Adrenal gland (tissue), 5 donors: Measurements from ENCODE around the gene ENGASE.

Source experiments
- POLR2A ChIP-seq, 2 donors: fragments of 450-650 bp; IDR thresholded peaks; one replicate each; pipeline ENCODE4 v1.6.1; 2017; ENCODE audit warnings: antibody characterized with exemption in 2 of 2, mild to moderate bottlenecking in 2 of 2, moderate library complexity in 1 of 2
- TF ChIP-seq, protein P1 (sequence below), 6 experiments: fragments of 450-650 bp in 4 of 6; fragments of 200-600 bp in 2 of 6; sonication (generic) in 1 of 6; IDR thresholded peaks; 1 replicate in 5 of 6; 2 replicates in 1 of 6; pipeline versions ENCODE4 v1.5.1 to v1.8.0; 2016 to 2021; ENCODE audit warnings: antibody characterized with exemption in 6 of 6, mild to moderate bottlenecking in 2 of 6, moderate library complexity in 1 of 6
- donor health status: DM: no; HTN: no; CAD: no.

DNA sequence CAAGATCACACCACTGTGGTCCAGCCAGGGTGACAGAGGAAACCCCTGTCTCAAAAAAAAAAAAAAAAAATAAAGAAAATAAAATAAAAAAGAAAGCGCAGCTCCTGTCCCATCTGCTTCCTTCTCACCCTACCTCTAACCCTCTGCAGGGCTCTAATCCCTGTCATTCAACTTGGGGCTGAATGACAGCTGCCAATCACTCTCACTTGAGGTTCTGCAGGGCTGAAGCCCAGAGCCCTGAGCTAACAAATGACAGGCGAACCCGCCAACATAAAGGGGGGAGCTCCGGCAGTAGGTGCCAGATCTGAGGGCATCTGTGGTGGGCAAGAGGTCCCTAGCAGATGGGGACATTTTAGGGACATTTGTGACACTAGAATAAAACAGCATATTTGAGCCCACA lies 44.3 kb downstream of the ENGASE start:
- TF ChIP-seq, protein P1, sequence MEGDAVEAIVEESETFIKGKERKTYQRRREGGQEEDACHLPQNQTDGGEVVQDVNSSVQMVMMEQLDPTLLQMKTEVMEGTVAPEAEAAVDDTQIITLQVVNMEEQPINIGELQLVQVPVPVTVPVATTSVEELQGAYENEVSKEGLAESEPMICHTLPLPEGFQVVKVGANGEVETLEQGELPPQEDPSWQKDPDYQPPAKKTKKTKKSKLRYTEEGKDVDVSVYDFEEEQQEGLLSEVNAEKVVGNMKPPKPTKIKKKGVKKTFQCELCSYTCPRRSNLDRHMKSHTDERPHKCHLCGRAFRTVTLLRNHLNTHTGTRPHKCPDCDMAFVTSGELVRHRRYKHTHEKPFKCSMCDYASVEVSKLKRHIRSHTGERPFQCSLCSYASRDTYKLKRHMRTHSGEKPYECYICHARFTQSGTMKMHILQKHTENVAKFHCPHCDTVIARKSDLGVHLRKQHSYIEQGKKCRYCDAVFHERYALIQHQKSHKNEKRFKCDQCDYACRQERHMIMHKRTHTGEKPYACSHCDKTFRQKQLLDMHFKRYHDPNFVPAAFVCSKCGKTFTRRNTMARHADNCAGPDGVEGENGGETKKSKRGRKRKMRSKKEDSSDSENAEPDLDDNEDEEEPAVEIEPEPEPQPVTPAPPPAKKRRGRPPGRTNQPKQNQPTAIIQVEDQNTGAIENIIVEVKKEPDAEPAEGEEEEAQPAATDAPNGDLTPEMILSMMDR (IDR thresholded peaks at IDR 0.05): no peak
- no peak for TF ChIP-seq POLR2A (IDR thresholded peaks at IDR 0.05)
